Measurements from ENCODE around the gene MCM9. TPM values are rescaled to one million over a fixed set of nuclear protein-coding genes. Genes with fewer than 3 reads are reported as not detected.

MCM9 gene
- total RNA-seq, 4 donors from 2014 or later: 11.2 to 18.0 (median 17.4) TPM

DNA sequence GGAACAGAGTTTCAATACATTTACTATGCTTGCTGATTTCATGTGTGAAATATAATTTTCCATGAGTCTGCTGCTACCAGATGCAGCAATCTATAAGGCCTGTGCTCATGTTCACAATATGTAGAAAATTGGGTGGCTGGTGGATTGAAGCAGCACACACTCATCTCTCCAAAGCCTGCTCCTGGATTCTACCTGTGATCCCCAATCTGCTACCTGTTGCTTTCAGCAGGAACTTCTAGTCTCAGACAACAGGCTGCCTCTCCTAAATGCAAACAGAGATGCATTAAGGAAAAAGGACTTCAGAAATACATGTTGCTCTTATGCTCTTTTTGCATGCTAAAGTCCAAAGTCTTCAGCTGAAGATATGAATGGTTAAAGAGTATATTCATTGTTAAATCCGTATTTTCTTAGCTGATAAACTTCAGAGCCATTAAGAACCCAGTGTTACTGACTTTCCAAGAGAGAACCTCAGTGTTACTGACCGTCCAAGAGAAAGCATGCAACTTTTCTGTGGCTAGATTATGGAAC lies 30.9 kb upstream of the MCM9 start:
- Histone ChIP-seq H3K9me3 (no peaks in the 10 kb centered on the region), H3K36me3 (no peaks in the 10 kb centered on the region), H3K4me3 (no peak overlapping the region), H3K4me1 (peaks cover 0 to 3% (median 0%) of the 10 kb centered on the region in 4 donors), H3K27ac (no peak overlapping the region), H3K27me3 (no peaks in the 10 kb centered on the region)
- TF ChIP-seq, protein P1, sequence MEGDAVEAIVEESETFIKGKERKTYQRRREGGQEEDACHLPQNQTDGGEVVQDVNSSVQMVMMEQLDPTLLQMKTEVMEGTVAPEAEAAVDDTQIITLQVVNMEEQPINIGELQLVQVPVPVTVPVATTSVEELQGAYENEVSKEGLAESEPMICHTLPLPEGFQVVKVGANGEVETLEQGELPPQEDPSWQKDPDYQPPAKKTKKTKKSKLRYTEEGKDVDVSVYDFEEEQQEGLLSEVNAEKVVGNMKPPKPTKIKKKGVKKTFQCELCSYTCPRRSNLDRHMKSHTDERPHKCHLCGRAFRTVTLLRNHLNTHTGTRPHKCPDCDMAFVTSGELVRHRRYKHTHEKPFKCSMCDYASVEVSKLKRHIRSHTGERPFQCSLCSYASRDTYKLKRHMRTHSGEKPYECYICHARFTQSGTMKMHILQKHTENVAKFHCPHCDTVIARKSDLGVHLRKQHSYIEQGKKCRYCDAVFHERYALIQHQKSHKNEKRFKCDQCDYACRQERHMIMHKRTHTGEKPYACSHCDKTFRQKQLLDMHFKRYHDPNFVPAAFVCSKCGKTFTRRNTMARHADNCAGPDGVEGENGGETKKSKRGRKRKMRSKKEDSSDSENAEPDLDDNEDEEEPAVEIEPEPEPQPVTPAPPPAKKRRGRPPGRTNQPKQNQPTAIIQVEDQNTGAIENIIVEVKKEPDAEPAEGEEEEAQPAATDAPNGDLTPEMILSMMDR (IDR thresholded peaks at IDR 0.05): no peak
- TF ChIP-seq EP300 (IDR thresholded peaks at IDR 0.05) (no peak), POLR2A (IDR thresholded peaks at IDR 0.05) (no peak)
- DNase-seq (ENCODE audit: low spot score in 2 of 2): no peak
- WGBS, 2 donors: 78 to 83% methylated on average over 2 of the region's 2 CpGs

DNA sequence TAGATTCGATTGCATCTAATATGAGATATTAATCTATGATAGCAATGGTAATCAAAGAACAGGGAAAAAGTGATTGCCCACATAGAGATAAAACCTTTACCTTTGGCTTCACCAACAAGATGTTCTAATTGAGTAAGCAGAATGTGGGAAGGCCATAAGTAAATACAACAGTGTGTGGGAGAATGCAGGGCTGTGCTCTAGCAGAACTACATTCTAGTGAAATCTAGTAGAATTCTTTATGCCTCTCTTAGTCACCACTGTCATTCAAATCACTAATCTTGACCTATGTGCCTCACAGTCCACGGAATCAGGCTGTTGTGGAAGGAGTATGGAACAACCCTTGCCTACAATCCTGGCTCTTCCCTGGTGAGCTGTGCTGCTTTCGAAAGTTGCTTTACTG lies 30.4 kb upstream of the MCM9 start:
- no peaks in the 10 kb centered on the region for H3K36me3 ChIP-seq
- no peaks in the 10 kb centered on the region for H3K9me3 ChIP-seq
- no peaks in the 10 kb centered on the region for H3K27me3 ChIP-seq
- 83 to 89% methylated on average over 3 of the region's 3 CpGs for WGBS, 2 donors
- no peak overlapping the region for H3K27ac ChIP-seq
- no peak for DNase-seq (ENCODE audit: low spot score in 2 of 2)
- H3K4me3 ChIP-seq: no peak overlapping the region
- TF ChIP-seq POLR2A (IDR thresholded peaks at IDR 0.05) (no peak), EP300 (IDR thresholded peaks at IDR 0.05) (no peak)
- TF ChIP-seq, protein P1 (IDR thresholded peaks at IDR 0.05): no peak
- H3K4me1 ChIP-seq: peaks cover 0 to 3% (median 0%) of the 10 kb centered on the region in 4 donors

DNA sequence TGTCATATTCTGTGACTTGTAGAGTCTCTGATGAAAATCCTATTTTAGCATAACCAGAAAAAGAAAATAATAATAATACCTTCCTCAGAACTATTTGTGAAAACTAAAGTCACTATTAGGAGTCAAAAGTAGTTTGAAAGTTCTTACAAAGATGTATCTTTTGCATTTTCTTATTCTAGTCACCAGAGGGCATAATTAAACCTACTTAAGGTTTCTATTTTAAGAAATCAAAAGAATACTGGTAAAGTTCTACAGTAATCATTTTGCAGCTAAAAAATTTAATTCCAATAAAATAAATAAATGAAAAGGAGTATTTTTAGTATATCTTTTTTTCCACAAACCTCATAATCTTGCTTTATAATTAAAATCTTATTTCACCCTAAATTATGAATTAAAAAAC lies 28.0 kb upstream of the MCM9 start:
- Histone ChIP-seq H3K36me3 (no peaks in the 10 kb centered on the region), H3K27me3 (no peaks in the 10 kb centered on the region), H3K4me3 (no peak overlapping the region), H3K9me3 (no peaks in the 10 kb centered on the region), H3K4me1 (no peaks in the 10 kb centered on the region), H3K27ac (no peak overlapping the region)
- TF ChIP-seq POLR2A (IDR thresholded peaks at IDR 0.05) (no peak), EP300 (IDR thresholded peaks at IDR 0.05) (no peak)
- TF ChIP-seq, protein P1 (IDR thresholded peaks at IDR 0.05): peak in 2 of 5 experiments; percentile 12 to 17
- no peak for DNase-seq (ENCODE audit: low spot score in 2 of 2)

DNA sequence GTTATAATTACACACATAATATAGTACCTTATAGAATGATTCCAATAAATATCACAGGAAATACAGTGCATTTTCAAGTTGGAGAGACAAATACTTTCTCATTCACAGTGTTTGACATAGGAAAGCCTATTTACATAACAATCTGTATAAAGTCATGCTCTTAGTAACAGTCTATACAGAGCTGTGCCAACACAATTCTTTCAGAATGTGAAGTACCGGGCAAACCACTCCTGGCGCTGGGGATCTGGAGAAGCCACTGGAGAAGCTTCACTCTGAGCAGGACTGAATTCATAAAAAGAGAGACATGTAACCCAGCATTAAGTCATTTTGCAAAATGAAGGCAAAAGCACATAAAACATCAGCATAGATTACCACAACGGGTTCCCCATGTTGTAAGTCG lies 24.9 kb upstream of the MCM9 start:
- H3K27me3 ChIP-seq: no peaks in the 10 kb centered on the region
- DNase-seq (ENCODE audit: low spot score in 2 of 2): no peak
- no peaks in the 10 kb centered on the region for H3K4me1 ChIP-seq
- WGBS, 2 donors: 86% methylated on average over 4 of the region's 4 CpGs
- no peak overlapping the region for H3K27ac ChIP-seq
- H3K9me3 ChIP-seq: no peaks in the 10 kb centered on the region
- no peak overlapping the region for H3K4me3 ChIP-seq
- TF ChIP-seq POLR2A (IDR thresholded peaks at IDR 0.05) (no peak), EP300 (IDR thresholded peaks at IDR 0.05) (no peak)
- TF ChIP-seq, protein P1 (IDR thresholded peaks at IDR 0.05): no peak
- H3K36me3 ChIP-seq: no peaks in the 10 kb centered on the region

DNA sequence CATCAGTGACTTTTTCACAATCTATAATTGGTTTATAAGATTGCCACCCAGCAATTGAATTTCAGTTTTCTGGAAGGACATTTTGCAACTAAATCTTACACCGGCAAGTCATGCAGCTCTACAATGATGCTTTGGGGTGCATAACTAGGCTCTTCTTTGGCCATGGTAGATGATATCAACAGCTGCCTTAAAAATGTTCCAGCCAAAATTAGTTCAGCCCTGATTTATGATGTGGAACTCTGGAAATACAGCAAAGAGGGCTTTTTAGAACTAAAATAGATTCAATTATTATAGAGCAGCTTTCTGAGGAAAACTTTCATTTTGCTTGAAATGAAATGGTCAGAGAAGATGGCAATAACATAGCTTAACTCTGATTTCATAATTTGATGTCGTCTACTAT lies 18.4 kb upstream of the MCM9 start:
- H3K27ac ChIP-seq: no peak overlapping the region
- no peak for DNase-seq (ENCODE audit: low spot score in 2 of 2)
- no peaks in the 10 kb centered on the region for H3K4me1 ChIP-seq
- H3K4me3 ChIP-seq: no peak overlapping the region
- TF ChIP-seq EP300 (IDR thresholded peaks at IDR 0.05): no peak
- no peak for TF ChIP-seq POLR2A (IDR thresholded peaks at IDR 0.05)
- TF ChIP-seq, protein P1 (IDR thresholded peaks at IDR 0.05): no peak
- H3K36me3 ChIP-seq: no peaks in the 10 kb centered on the region
- H3K27me3 ChIP-seq: no peaks in the 10 kb centered on the region
- WGBS, 2 donors: 70 to 82% methylated on average over 2 of the region's 2 CpGs
- peaks cover 0 to 16% (median 0%) of the 10 kb centered on the region in 4 donors for H3K9me3 ChIP-seq
